Peyer's patch (tissue), 4 donors: ENCODE measurements around the gene LASP1. TPM values are rescaled to one million over a fixed set of nuclear protein-coding genes. Genes with fewer than 3 reads are reported as not detected.
"Not testable (repeated sequence)": the region's sequence is repeated elsewhere in the genome, so short reads cannot be mapped to it uniquely, and the experiment has no call there.

Experiments used
- DNase-seq, 3 donors: peaks; one replicate each; pipeline ENCODE4 v3.0.0-alpha.2; 2017 to 2019
- H3K27ac ChIP-seq, 4 donors: fragments of 200-600 bp; sonication (generic); one replicate each; pipeline ENCODE4 v1.5.1; 2016 to 2019
- H3K27me3 ChIP-seq, 2 donors: fragments of 200-600 bp; sonication (generic); one replicate each; pipeline ENCODE4 v1.5.1; 2019
- H3K36me3 ChIP-seq, 3 donors: fragments of 200-600 bp; sonication (generic); one replicate each; pipeline ENCODE4 v1.5.1; 2016 to 2019
- H3K4me1 ChIP-seq, 4 donors: fragments of 200-600 bp; sonication (generic); one replicate each; pipeline ENCODE4 v1.5.1; 2016 to 2019
- H3K4me3 ChIP-seq, 4 donors: fragments of 200-600 bp; sonication (generic); 1 replicate in 3 of 4; 2 replicates in 1 of 4; pipeline ENCODE4 v1.5.1; 2016 to 2019; ENCODE audit warnings: mild to moderate bottlenecking in 1 of 4
- H3K9me3 ChIP-seq, 4 donors: fragments of 200-600 bp; sonication (generic); one replicate each; pipeline ENCODE4 v1.5.1; 2016 to 2019; ENCODE audit warnings: mild to moderate bottlenecking in 1 of 4
- CTCF ChIP-seq, 6 experiments: fragments of 450-650 bp in 4 of 6; fragments of 200-600 bp in 2 of 6; sonication (generic) in 1 of 6; IDR thresholded peaks; one replicate each; pipeline ENCODE4 v1.5.1; 2017 to 2019; ENCODE audit warnings: antibody characterized with exemption in 6 of 6, mild to moderate bottlenecking in 3 of 6, moderate library complexity in 1 of 6
- POLR2A ChIP-seq, 2 donors: fragments of 450-650 bp; IDR thresholded peaks; one replicate each; pipeline ENCODE4 v1.5.1; 2017; ENCODE audit warnings: antibody characterized with exemption in 2 of 2, mild to moderate bottlenecking in 2 of 2, moderate library complexity in 2 of 2
- total RNA-seq, 4 donors: library from RNA; depleted of rRNA; stranded (reverse); fragments of >200 nt; gene quantifications; one replicate each; pipeline ENCODE4 v1.1.0, GENCODE V29; 2016

The LASP1 gene
- total RNA-seq, 4 donors from 2014 or later, result 166 to 654 (median 590) TPM

- Histone ChIP-seq H3K36me3 (peaks cover 0 to 49% (median 0%) of the 10 kb centered on the region in 3 donors), H3K27me3 (no peaks in the 10 kb centered on the region), H3K27ac (no peak overlapping the region), H3K9me3 (no peaks in the 10 kb centered on the region), H3K4me1 (peaks cover 0 to 22% (median 6%) of the 10 kb centered on the region in 4 donors), H3K4me3 (no peak overlapping the region)
- DNase-seq, result no peak
- no peak for TF ChIP-seq POLR2A (IDR thresholded peaks at IDR 0.05)
- TF ChIP-seq CTCF (IDR thresholded peaks at IDR 0.05), result no peak
Measured at GRCh38 chr17:38848939-38849605, 20.8 kb upstream of the LASP1 start.

GRCh38 chr17:38850374-38850773 lies 19.5 kb upstream of the LASP1 start:
- DNase-seq, result no peak
- Histone ChIP-seq H3K27me3 (no peaks in the 10 kb centered on the region), H3K36me3 (peaks cover 0 to 49% (median 0%) of the 10 kb centered on the region in 3 donors), H3K4me1 (peaks cover 0 to 22% (median 6%) of the 10 kb centered on the region in 4 donors), H3K4me3 (no peak overlapping the region), H3K9me3 (no peaks in the 10 kb centered on the region), H3K27ac (no peak overlapping the region)
- TF ChIP-seq CTCF (IDR thresholded peaks at IDR 0.05), result no peak
- TF ChIP-seq POLR2A (IDR thresholded peaks at IDR 0.05), result no peak

GRCh38 chr17:38851434-38851833 lies 18.4 kb upstream of the LASP1 start:
- TF ChIP-seq POLR2A (IDR thresholded peaks at IDR 0.05), result no peak
- no peak for TF ChIP-seq CTCF (IDR thresholded peaks at IDR 0.05)
- Histone ChIP-seq H3K27me3 (no peaks in the 10 kb centered on the region), H3K9me3 (no peaks in the 10 kb centered on the region), H3K36me3 (peaks cover 0 to 49% (median 0%) of the 10 kb centered on the region in 3 donors), H3K4me3 (peak overlapping the region in 2 of 4 donors; percentile 62 to 65), H3K27ac (no peak overlapping the region), H3K4me1 (peaks cover 0 to 22% (median 6%) of the 10 kb centered on the region in 4 donors)
- DNase-seq, result no peak

GRCh38 chr17:38852771-38853291 lies 17.0 kb upstream of the LASP1 start:
- Histone ChIP-seq H3K27me3 (no peaks in the 10 kb centered on the region), H3K36me3 (peaks cover 0 to 43% (median 0%) of the 10 kb centered on the region in 3 donors), H3K4me3 (peak overlapping the region; percentile 47 to 65 (median 60)), H3K9me3 (no peaks in the 10 kb centered on the region), H3K27ac (peak overlapping the region; percentile 83 to 97 (median 93)), H3K4me1 (peaks cover 0 to 22% (median 6%) of the 10 kb centered on the region in 4 donors)
- TF ChIP-seq CTCF (IDR thresholded peaks at IDR 0.05), result no peak
- DNase-seq, result no peak

GRCh38 chr17:38853292-38854219 lies 16.3 kb upstream of the LASP1 start, which contains the start of gene RPL23:
RPL23 (minus strand) TSS chr17:38853721; CDS start chr17:38853710, 11 bp downstream.
- Histone ChIP-seq H3K36me3 (peaks cover 0 to 36% (median 0%) of the 10 kb centered on the region in 3 donors), H3K9me3 (no peaks in the 10 kb centered on the region), H3K27me3 (no peaks in the 10 kb centered on the region), H3K27ac (peak within 1 kb of the TSS; percentile 83 to 97 (median 93)), H3K4me1 (peaks cover 0 to 22% (median 6%) of the 10 kb centered on the region in 4 donors), H3K4me3 (peak within 1 kb of the TSS; percentile 47 to 65 (median 60))
- peak; percentile 93 to 98 (median 97) for DNase-seq
- TF ChIP-seq POLR2A (IDR thresholded peaks at IDR 0.05), result peak; percentile 83 to 95
- TF ChIP-seq CTCF (IDR thresholded peaks at IDR 0.05), result peak in 1 of 6 experiments; percentile 10

- peaks cover 0 to 22% (median 6%) of the 10 kb centered on the region in 4 donors for H3K4me1 ChIP-seq
- H3K4me3 ChIP-seq, H3K9me3 ChIP-seq, H3K27ac ChIP-seq, H3K27me3 ChIP-seq, DNase-seq: not testable (repeated sequence)
- H3K36me3 ChIP-seq, result peaks cover 0 to 19% (median 0%) of the 10 kb centered on the region in 3 donors
Measured at GRCh38 chr17:38855101-38855714, 14.7 kb upstream of the LASP1 start.
